Activated T-helper 1 cell treated with Interleukin-2 at 50 U/mL for 16 hours (primary cell): ENCODE data around the gene DNASE1.

ENCODE experiments used
- DNase-seq: peaks from one replicate; pipeline ENCODE4 v3.0.0-alpha.2; 2020; ENCODE audit warnings: low read depth

DNASE1 gene

GRCh38 chr16:3698941-3699340 lies 44.5 kb downstream of the DNASE1 start:
- no peak for DNase-seq

- no peak for DNase-seq
Observed at GRCh38 chr16:3701531-3701930, 47.0 kb downstream of the DNASE1 start.

GRCh38 chr16:3702082-3702481 lies 47.6 kb downstream of the DNASE1 start:
- no peak for DNase-seq

- no peak for DNase-seq
Observed at GRCh38 chr16:3706253-3707012, 51.9 kb downstream of the DNASE1 start.
